GM18526 (cell line): ENCODE measurements around the gene ZNF446.
A peak's percentile ranks its signal among the peaks of the same experiment; 100 is the strongest.

Experiments
- POLR2A ChIP-seq: IDR thresholded peaks from 3 replicates; pipeline ENCODE4 v1.6.1; 2011; ENCODE audit not compliant: insufficient read length; ENCODE audit errors: extremely low read depth

Gene ZNF446

DNA sequence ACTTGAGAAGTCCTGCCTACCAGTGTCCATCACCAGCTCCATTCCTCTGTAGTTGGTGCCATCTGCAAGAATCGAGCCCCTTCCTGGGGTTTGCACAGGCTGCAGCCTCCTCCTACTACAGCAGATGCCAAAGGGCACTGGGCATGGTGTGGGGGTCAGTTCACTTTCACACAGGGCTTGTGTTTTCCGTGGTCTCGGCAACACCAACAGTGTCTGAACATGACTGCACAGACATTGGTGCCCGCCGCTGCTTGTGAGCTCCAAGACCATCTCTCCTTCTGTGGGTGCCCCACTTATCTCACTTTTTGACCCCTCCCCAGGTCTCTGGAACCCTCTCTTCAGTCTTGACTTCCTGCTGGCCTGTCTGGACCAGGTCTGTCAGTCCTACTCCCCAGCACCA, 15.2 kb downstream of the ZNF446 start:
- TF ChIP-seq POLR2A: no peak

DNA sequence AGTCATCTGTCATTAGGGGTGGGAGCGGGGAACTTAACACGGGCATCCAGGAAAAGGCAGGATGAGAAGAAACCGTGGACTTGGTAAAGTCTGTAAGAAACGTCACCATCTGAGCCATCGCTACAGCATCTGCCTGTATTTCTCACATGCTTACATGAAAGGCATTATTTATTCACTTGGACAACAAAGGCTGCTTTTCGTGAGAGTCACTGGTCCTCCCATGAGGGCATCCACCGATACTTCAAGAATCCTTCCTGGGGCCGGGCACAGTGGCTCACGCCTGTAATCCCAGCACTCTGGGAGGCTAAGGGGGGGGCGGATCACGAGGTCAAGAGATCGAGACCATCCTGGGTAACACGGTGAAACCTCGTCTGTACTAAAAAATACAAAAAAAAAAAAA, 16.1 kb downstream of the ZNF446 start:
- TF ChIP-seq POLR2A: no peak

DNA sequence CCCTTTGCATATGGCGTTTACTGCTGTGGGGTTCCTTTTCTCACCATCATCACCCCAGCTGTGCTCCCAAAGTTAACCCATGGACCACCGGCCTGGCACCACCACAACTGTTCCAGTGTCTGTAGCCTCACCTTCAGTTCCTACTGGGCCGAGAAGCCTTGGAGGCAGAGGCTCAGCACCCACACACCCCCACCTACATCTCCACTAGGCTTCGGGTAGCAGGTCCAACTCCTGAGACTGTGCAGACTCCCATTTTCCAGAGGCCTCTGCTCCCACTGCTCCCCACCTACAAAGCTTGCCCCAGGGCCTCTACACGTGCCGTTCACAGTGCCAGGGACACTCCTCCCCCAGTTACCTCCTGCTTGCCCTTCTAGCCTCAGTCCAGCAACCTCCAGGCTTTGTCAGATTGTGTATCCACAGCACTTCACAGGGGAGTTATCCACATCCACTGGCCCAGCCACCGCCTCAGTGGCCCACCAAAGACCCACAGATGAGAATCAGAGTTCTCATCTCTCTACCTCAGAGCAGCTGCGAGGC, 21.6 kb downstream of the ZNF446 start:
- TF ChIP-seq POLR2A: no peak

DNA sequence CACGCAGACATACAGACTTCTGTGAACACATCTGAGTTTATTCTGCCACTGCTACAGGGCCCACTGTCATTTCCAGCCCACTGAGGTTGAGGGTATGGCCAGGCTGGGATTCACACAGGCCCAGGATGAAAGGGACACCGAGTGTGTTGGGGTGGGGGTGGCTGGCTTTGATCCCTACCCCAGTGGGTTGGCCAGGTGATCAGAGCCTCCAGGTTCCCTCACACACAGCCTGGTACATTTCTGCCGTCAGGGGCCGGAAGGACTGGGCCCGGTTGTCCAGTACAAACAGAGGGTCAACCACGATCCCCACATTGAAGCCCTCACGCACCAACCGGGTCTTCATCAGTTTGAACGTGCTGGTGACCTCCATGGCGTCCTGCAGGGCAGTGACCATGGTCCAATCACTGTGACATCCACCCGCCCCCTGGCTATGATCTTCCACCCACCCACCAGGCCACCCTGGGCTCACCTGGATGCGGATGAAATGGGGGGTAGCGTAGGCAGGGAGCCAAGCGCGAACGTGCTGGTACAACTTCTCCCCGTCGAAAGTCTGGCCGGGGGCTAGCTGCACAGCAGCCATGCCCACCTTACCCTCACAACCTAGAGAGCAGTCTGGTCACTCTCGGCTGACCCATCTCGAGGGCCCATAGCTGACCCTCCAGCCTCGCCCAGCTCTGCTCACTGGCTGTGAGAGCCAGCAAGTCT, 22.3 kb downstream of the ZNF446 start:
- no peak for TF ChIP-seq POLR2A

DNA sequence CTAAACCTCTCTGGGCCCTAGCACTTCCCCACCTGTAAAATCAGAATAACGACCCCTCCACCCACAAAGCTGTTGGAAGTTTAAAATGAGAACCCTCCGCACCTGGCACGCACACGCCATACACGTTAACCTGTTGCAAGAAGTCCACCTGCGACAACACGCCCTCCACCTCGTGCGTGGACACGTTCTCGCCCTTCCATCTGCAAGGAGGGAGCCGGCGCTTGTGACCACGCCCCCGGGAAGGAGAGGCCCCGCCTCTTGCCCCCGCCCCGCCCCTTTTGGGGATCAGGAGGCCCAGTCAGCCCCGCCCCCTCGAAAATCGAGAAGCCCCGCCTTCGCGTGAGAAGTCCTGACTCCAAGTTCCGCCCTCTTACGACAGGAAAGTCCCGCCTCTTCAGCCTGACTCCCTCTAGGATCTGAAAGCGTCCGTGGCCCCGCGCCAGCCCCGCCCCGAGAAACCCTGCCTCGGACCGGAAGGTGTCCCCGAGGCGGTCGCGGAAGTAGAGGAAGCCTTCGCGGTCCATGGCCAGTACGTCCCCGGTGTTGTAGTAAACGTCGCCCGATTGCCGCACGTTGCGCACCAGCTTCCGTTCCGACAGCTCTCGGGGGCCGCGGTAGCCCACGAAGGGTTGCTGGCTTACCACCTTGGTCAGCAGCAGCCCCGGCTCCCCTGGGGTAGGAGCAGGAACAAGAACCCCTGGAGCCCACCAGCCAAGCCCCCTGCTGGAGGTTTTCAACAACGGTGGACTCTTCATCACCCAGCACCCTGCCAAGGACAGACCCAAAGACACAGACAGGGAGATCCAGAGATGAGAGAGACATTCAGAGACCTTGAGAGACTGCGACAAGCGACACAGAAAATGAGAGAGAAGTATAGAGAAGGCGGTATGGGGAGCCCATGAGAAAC, 23.1 kb downstream of the ZNF446 start:
- TF ChIP-seq POLR2A: peak; percentile 55

DNA sequence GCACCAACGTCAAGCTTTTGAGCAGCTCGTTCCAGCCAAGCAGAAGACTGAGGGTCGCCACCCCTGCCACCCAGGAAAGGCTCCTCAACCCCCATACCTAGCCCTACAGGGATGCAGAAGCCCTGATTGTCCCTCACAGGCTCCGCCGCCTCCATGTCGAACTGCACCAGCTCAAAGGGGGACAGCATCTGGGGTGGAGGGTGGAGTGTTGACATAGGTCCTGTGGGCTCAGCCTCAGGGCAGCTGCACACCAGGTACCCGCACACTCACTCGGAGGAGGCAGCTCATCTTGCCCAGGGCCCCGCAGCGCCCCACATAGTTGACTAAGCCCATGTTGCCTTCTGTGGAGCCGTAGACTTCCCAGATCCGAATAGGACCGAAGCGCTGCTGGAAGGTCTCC, 24.1 kb downstream of the ZNF446 start:
- TF ChIP-seq POLR2A: no peak

DNA sequence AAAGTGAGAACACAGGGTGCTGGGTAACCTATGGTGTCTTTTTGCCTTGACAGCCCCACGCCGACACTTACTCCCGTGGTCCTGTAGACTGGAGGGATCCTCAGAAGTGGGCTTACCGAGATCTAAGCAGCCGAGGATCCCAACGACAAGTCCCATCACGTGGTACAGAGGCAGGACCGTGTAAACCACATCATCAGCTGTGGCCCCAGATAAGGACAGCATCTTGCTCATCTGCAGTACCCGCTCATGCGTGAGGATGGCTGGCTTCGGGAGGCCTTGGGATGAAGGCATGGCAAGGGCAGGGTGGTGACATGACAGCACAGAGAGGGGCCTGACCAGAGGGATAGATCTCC, 33.6 kb downstream of the ZNF446 start:
- no peak for TF ChIP-seq POLR2A

DNA sequence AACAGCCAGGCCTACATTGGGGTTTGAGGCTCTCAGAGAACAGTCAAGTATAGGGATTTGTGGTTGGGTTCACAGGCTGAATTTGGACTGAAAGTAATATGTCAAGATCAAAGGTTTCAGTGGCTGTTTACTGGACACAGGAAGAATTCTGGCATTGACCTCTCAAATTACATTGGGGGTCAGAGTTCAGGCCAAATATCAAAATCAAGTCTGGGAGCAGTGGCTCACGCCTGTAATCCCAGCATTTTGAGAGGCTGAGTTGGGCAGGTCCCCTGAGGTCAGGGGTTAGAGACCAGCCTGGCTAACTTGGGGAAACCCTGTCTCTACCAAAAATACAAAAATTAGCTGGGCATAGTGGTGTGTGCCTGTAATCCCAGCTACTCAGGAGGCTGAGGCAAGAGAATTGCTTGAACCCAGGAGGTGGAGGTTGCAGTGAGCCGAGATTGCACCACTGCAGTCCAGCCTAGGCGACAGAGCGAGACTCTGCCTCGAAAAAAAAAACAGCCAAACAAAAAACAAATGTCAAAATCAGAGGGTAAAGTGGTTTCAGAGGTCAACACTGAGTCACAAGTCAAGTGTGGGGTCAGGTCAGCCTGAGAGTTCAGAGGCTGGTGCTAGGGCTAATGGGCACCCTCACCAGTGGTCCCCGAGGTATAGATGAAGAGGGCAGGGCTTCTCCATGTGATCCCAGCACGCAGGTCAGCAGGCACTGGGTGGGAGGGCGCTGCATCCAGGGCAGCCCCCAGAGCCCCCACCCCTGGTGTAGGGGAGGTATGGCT, 34.1 kb downstream of the ZNF446 start:
- TF ChIP-seq POLR2A: no peak

DNA sequence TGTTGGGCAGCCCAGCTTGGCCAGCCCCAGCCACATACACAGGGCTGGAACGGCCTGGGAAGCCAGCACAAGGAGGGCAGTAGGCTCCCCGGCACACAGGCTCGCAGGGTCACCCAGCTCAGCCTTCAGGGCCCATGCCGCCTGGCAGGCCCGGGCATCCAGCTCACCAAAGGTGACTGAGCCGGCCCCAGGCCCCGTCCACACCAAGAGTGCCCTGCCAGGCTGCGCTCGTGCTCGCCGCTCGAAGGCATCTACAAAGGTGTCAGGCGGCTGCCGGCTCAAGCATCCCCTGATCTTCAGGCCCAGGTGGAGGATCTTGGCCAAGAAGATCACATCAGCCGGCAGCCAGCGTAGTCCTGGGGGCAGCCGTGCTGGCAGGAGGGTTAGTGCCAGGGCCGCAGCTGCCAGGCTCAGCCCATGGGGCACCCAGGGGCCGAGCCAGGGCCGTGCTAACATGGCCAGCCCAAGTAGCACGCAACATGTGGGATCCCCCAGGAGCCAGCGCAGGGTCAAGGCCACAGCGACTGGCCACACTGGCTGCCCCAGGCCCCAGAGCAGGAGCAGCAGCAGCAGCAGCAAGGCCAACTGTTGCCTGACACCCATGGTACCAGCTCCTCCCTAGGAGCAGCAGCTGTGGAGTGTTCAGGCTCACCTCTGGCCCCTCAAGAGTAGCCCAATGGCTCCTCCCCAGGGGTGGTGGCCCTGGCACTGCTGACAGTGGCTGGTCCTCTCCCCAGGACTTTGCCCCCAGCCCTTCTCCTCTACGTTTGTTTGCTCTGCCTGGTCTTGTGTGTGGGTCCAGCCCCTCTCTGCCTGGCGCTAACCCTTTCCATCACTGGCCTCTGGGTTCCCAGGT, 35.4 kb downstream of the ZNF446 start, which contains the start of gene SLC27A5:
Gene SLC27A5, minus strand, starts transcription at position 640 of the 856 bp plus-strand sequence. Its CDS starts 37 bp downstream, at position 603.
- no peak for TF ChIP-seq POLR2A

DNA sequence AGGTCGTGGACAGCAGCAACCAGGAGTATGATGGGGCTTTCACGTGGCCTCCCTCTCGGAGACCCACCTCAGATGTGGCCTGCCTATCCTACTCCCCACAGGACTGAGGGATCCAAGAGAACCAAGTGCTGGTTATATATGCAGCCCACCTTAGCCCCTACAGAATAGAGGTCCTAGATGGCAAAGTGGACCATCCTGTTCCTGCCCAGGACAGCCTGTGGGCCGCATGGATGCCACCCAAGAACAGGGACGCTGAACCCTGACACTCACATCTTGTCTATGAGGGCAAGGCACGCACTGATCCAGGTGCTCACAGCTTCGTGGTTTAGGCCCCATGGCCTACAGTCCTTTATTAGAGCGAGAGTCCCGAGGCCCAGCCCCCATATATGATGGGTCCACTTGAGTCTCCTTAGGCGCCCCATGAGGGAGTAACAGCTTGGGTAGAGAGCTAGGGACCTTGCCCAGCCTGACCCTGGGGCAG, 37.1 kb downstream of the ZNF446 start:
- no peak for TF ChIP-seq POLR2A

DNA sequence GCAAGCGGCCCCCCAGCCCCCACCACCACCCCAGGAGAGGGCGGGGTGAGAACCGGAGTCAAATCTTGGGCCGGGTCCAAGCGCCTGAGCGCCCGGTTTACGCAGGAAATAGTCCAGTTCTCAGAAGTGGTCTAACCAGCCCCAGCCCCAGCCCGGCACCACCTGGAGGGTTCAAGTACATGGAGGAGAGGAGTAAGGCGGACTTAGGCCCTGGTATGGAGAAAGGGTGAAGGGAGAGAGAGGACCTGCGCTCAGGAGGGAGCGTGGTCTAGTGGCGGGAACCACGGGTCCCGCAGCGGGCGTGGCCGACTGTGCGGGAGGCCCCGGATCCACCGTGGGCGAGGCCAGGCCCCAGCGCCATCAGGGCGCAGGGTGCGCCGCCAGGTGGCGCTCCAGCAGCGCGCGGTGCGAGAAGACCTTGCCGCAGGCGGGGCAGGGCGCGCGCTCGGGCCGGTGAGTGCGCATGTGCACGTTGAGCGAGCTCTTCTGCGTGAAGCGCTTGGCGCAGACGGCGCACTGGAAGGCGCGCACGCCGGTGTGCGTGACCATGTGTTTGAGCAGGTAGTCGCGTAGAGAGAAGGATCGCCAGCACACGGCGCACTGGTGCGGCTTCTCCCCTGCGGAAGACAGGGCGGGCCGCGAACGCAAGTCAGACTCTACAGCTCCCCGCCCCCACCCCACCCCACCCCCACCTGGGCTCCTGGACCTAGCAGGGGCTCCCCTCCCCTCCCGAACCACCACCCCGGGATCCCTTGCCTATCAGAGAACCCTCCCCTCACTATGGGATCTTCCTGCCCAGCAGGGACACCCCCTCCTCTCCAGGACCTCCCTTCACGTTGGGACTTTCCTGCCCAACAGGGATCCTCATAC, 37.8 kb downstream of the ZNF446 start:
- TF ChIP-seq POLR2A: peak; percentile 81

DNA sequence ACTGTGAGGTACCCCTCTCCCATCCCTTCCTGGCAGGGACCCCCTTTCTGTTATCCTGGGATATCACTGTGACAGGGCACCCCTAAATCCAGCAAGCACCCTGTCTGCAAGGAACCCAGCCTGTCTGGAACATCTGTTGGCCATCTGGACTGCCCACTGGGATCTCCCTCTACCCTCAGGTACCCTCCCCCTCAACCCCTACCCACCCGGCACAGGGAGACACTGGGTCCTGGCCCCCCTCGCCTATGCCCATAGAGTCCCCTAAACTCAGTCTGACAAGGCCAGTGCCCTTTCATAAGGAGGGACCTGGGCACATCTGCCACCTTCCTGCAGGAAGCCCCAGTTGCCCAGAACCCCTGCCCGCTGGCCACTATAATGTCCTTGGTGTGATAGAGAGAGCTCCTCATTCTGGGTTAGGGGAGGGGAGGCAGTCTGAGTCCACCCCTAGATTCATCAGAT, 38.4 kb downstream of the ZNF446 start:
- no peak for TF ChIP-seq POLR2A

DNA sequence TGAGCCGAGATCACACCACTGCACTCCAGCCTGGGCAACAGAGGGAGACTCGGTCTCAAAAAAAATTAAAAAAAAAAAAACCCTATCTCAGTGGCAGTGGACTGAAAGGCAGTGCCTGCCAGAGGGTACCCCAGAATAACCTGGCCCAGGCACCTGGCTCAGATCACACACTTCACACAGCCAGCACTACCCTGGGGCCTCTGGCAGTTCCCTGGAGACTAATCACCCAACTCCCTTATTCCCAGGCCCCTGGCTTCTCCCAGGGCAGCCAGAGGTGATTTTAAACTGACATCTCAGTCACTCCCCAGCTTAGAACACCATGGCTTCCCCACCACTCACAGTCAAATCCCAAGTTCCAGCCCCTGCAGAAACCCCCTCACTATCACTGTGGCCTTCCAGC, 39.1 kb downstream of the ZNF446 start:
- TF ChIP-seq POLR2A: no peak
